Stimulated activated CD8-positive, alpha-beta memory T cell treated with anti-CD3 and anti-CD28 coated beads, Interleukin-2, amount 100 ng/mL, for 48 hours (primary cell): ENCODE measurements around the gene CCDC51.
"Not testable (repeated sequence)": the region's sequence is repeated elsewhere in the genome, so short reads cannot be mapped to it uniquely, and the experiment has no call there.

Source experiments
- DNase-seq, 2 donors: peaks; one replicate each; pipeline ENCODE4 v3.0.0-alpha.2; 2020; ENCODE audit warnings: low read depth in 2 of 2

Gene CCDC51

DNA sequence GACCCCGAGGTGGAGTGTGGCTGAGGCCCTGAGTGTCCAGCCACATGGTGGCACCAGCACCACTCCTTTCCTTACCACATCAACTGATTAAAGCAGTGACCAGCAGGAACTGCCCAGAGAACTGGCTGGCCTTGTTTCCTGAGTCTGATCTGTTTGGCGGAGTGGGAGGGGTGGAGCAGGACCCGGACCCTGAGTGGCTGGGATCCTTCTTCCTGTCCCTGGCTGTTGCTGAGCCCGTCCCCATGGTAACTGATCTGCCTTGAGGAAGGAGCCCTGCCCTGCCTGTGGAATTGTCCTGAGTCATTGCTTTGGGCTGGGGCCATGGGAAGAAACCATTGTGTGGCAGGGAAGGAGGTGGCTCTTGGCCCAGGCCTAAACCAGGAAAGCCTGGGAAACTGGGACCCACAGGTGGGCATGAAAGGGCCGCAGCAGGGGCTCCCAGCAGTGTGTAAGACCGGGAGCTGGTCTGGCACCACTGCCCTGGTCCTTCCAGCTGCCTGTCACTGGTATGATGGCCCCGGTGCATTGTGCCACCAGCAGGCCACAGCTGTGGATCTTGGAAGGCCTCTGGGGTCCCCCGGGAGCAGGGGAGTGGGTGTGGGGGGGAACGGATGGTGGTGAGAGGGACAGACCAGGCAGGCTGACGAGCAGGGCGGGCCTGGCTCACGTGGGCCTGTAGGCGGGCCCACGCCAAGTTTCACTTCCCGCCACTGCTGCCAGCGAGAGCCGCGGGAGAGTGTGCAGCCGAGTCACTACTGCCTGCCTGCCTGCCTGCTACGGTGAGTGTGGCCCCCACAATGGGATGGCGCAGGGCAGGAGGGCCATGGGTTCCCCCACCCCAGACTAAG, 25.8 kb upstream of the CCDC51 start:
- peak; percentile 71 to 74 for DNase-seq

DNA sequence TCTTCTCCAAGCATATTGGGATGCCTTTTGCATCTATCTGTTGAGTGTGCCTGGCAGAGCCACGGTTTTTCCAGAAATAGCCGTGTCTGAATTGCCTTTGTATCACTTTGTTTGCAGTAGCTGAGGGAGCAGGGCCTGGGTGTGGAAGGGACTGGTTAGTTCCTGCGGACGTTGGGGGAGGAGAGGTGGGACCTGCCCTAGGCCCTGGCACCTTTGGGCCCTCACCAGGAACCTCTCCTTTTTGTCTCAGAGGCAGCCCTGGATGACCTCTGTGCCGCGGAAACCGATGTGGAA, 25.3 kb upstream of the CCDC51 start:
- no peak for DNase-seq

- DNase-seq: no peak
Measured at GRCh38 chr3:48464713-48465221, 24.8 kb upstream of the CCDC51 start.

GRCh38 chr3:48463703-48464102, 23.8 kb upstream of the CCDC51 start:
- no peak for DNase-seq

DNA sequence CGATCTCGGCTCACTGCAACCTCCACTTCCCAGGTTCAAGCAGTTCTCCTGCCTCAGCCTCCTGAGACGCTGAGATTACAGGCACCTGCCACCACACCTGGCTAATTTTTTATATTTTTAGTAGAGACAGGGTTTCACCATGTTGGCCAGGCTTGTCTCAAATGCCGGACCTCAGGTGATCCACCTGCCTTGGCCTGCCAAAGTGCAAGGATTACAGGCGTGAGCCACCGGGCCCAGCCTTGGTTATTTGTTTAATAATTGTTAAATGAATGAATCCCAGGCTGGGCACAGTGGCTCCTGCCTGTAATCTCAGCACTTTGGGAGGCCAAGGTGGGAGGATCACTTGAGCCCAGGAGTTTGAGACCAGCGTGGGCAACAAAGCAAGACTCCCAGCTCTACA, 21.8 kb upstream of the CCDC51 start:
- DNase-seq: not testable (repeated sequence)

- DNase-seq: no peak
Measured at GRCh38 chr3:48460517-48460902, 20.6 kb upstream of the CCDC51 start.

DNA sequence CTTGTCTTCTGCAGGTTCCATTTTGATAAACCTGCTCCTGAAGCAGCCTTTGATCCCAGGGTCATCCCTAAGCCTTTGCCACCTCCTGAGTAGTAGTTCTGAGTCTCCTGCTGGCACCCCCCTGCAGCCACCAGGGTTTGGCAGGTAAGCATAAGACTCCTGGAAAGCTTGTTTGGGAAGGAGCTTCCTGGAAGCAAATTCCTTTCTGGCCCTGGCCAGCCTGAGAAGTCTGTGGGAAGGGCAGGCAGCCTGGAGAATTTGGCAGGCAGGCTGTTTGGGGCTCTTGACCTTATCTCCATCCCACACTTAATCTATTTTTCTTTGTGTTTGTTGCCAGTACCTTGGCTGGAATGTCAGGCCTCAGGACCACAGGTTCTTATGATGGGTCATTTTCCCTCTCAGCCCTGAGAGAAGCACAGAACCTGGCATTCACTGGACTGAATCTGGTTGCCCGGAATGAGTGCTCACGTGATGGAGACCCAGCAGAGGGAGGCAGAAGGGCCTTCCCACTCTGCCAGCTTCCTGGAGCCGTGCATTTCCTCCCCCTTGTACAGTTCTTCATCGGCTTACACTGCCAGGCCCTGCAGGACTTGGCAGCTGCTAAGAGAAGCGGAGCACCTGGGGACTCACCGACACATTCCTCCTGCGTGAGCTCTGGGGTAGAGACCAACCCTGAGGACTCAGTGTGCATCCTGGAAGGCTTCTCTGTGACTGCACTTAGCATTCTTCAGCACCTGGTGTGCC, 20.0 kb upstream of the CCDC51 start:
- no peak for DNase-seq

- no peak for DNase-seq
Measured at GRCh38 chr3:48459331-48459730, 19.4 kb upstream of the CCDC51 start.

DNA sequence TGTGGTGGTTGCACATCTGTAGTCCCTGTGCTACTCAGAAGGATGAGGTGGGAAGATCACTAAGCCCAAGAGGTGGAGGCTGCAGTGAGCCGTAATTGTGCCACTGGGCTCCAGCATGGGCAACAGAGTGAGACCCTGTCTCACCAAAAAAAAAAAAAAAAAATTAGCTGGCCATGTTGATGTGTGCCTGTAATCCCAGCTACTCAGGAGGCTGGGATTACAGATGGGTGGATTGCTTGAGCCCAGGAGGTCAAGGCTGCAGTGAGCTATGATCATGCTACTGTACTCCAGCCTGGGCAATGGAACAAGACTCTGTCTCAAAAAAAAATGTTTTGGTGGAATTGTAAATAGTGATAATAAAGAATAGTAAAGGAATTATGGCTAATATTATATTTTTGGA, 16.5 kb upstream of the CCDC51 start:
- no peak for DNase-seq

DNA sequence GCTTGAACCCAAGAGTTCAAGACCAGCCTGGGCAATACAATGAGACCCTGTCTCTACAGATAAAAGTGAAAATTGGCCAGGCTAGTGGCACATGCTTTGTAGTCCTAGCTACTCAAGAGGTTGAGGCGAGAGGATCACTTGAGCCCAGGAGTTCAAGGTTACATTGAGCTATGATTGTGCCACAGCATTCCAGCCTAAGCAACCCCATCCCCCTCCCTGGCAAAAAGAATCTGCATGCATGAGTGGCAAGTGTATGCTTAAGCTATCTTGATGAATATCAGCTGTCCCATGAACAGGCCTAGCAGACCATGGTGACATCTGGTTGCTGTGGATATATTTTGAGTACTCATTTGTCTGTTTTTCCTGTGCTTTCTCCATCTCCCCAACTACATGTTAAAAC, 11.4 kb upstream of the CCDC51 start:
- no peak for DNase-seq

DNA sequence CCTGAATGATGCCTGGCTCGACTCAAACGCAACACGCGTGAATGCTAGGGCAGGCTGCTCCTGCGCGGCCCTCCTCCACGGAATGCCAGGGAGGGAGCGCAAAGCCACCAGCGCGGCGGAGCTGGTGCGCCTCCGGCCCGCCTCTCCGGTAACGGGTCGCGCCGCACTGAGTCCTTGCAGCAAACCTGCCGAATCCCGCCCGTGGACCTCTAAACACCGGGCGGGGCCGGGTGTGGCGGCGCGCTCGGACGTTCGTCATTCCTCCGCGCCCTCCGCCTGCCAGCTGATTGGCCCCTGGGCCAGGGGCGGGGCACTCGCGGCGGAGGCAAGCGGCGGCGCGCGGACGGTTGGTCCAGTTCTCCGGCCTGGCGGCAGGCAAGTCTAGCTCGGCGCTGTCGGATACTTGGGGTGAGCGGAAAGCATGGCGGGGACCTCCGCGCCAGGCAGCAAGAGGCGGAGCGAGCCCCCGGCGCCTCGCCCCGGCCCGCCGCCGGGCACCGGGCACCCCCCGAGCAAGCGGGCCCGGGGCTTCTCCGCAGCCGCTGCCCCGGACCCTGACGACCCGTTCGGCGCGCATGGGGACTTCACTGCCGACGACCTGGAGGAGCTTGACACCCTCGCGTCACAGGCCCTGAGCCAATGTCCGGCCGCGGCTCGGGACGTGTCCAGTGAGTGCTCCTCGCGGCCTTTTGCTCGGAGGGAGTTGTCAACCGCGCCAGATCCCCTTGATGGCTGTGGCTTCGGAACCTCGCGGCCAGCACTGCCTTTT, 6.7 kb upstream of the CCDC51 start, which contains the start of gene ATRIP:
TSS of gene ATRIP (plus strand) at position 313 of the 769 bp plus-strand sequence. CDS start at position 422, 109 bp downstream.
- peak; percentile 84 to 88 for DNase-seq

- DNase-seq: no peak
Measured at GRCh38 chr3:48446043-48446424, 6.1 kb upstream of the CCDC51 start.

- DNase-seq: no peak
Measured at GRCh38 chr3:48445277-48445882, 5.5 kb upstream of the CCDC51 start.

- DNase-seq: no peak
Measured at GRCh38 chr3:48441940-48442339, 2.0 kb upstream of the CCDC51 start.

DNA sequence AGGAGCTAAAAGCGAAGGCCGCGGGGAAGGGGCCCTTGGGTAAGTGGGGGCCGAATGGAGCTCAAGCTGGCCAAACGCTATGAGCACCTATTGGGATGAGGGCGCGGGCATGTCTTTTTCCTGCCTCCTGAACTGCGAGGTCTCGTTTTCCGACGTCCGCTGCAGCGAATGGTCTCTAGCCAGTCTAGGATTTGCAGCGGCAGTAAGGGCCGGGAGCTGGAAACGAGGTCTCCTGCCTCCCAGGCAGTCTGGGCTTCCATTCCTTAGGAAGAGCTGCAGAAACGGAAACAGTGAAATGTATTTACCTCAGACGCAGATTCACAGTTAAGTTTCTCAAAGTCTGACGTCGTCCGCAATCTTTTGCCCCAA, 655 bp upstream of the CCDC51 start:
- DNase-seq: no peak

GRCh38 chr3:48437812-48438211, 2.1 kb downstream of the CCDC51 start:
- no peak for DNase-seq

DNA sequence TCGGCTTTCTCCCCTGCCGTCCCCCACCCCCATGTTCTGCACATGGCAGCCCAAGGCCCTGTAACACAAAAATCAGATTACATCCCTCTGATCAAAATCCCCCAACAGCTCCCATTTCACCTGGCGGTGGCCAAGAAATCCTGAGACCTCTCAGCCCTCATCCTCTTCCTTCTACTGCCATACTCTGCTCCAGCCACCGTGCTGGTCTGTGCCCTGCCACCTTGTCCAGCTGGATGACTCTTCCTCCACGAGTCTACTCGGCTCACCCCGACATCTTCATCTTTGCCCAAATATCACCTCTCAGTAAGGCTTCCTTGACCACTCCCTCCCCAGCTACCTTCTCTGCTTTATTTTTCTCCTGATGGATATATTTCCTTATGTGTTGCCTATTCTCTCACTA, 3.1 kb downstream of the CCDC51 start:
- no peak for DNase-seq

DNA sequence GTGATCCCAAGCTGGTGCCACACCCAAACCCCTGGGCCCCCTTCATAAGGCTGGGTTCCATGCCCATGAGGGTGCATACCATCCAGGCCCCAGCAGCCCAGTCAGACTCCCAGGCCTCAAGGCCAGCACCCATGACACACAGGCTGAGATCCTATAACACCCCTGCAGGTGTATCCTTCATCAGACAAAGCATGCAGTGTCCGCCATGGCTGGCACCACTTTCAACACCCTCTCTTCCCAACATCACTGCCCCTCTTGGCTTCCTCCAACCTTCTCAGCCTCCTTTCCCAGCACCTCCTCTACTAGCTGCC, 3.5 kb downstream of the CCDC51 start:
- no peak for DNase-seq

DNA sequence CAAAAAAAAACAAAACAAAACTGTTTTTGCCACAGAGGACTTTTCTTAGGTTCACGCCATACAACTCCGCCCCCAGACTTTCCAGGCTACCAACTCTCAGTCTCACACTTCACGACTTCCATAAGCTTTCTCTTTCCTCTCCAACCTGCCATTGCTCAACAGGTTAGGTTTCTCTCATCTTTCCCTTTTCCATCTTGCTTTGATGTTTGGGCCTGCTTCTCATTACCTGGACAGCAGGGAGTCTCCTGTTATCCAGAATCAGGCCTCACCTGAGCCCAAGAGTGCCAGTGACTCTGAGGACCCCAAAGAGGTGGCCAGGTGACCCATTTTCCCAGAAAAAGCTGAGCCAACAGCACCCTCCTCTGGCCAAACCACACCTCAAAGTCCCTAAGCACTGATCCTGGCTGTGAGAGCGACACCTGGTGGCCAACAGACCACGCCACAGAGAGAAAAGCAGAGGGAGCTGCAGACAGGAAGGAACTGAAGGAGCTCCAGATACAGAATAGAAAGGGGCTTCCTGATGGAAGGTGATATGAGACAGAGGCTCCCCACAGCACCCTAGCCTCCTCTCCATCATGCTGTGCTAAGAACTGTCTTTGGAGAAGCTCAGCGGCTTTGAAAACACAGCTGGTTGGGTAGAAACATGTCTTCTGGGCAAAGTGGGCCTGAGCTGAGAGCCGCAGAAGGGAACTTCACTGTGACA, 4.0 kb downstream of the CCDC51 start:
- peak; percentile 68 to 75 for DNase-seq

DNA sequence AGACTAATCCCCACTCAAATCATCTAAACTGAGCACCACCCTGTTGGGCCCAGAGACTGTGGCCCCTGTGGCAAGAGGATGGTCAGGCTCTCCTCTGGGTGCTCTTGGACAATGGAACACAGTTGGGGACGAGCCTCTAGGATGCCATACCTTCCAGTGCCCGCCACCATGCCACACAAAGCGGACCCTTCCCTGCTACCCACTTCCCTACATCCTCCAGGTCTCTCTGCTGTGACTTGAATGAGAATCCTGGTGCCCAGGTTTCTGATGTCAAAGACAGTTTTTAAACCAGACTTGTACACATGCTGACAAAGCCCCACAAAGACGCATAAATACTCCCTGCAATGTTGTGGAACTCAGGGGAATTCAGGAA, 4.7 kb downstream of the CCDC51 start:
- no peak for DNase-seq

- DNase-seq: no peak
Measured at GRCh38 chr3:48434591-48435222, 5.2 kb downstream of the CCDC51 start.
